ENCODE measurements around the gene GPR132. TPM values are rescaled to one million over a fixed set of nuclear protein-coding genes. Genes with fewer than 3 reads are reported as not detected.

The GPR132 gene
- total and polyA plus RNA-seq, 2 donors (not counting 1 experiment from before 2014, with no cell fraction given): 38.6 to 54.5 TPM

DNA sequence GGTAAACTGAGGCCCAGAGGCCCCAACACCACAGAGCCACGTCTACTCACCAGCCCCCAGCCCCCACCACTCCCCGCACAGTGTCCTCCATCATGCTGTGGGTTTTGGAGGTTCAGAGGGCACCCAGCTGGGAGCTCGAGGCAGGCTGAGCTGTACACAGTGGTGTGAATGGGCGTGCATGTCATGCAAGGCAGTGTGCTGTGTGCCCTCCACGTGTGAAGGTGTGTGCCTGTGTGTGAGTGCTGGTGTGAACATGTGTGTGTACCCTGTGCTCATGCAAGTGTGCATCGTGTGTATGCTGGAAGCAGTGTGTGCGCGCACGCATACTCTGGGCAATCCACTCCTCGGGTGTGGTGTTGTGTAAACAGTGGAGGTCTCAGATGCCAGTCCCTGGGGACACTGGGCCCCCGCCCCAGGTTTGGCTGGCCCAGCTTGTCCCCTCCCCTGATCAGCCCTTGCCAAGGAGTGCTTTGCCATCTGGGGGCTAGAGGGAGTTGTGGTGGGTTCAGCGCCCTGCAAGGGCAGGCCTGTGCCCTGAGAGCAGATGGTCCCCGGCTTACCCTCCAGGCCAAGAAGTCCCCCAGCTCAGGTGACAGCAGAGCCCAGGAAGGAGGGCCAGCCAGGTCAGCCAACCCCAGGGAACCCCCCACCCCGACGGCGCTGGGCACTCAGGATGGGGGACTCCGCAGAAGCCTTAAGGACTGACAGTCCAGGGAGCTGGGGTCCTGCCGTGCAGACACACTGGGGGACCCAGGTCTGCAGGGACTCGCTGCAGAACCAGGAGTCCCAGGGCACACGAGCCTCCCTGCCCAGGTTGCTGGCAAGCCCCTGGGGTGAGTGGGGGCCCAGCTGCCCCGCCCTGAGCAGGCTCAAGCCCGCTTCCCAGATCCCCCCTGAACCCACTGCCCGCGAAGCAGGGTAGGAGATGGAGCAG, 23.8 kb upstream of the GPR132 start:
- no peaks in the 10 kb centered on the region for H3K9me3 Mint-ChIP-seq (ENCODE audit: insufficient read depth)
- ChIA-PET POLR2A (no interaction called here), CTCF (interaction anchor here (0.8 to 8.8 kb wide), 11 partner anchors 8 to 263 kb away, joined by 3 to 192 read pairs (median 5); partner anchors contain the start of gene GPR132)
- peaks cover 14 to 31% of the 10 kb centered on the region in 2 donors for H3K4me1 ChIP-seq (ENCODE audit: control insufficient read depth in 2 of 2, insufficient read depth in 2 of 2, low read length in 2 of 2)
- H3K27ac ChIP-seq (ENCODE audit: low read length in 2 of 2): no peak overlapping the region
- no peak overlapping the region for H3K4me2 ChIP-seq (replicated peaks; ENCODE audit: low read depth, low read length, poor library complexity, severe bottlenecking)
- peaks cover 20% of the 10 kb centered on the region for H3K4me1 Mint-ChIP-seq
- no peak for DNase-seq
- intact Hi-C loops (cut with micrococcal nuclease): no loop called here
- ATAC-seq (ENCODE audit: low read depth): no peak
- H3K27me3 Mint-ChIP-seq: peaks cover 12% of the 10 kb centered on the region
- 91% methylated on average over 23 of the region's 24 CpGs for WGBS (ENCODE audit: insufficient coverage)
- H2AFZ ChIP-seq (ENCODE audit: insufficient read depth, low read depth, low read length, poor library complexity, severe bottlenecking): no peak overlapping the region
- H3K27ac Mint-ChIP-seq: no peak overlapping the region
- H3K4me3 Mint-ChIP-seq: peak overlapping the region; percentile 68
- no peaks in the 10 kb centered on the region for H3K9me3 ChIP-seq (ENCODE audit: control extremely low read depth in 1 of 3, control insufficient read depth in 2 of 3, insufficient read depth in 1 of 3, low read length in 2 of 3)
- H3K36me3 ChIP-seq (replicated peaks in 1 of 2; ENCODE audit: control extremely low read depth in 1 of 2, control insufficient read depth in 1 of 2, extremely low read depth in 1 of 2, insufficient read depth in 2 of 2, low read length in 1 of 2): no peaks in the 10 kb centered on the region
- peaks cover 16% of the 10 kb centered on the region for H4K20me1 ChIP-seq (ENCODE audit: control insufficient read depth, insufficient read depth, low read length, poor library complexity, severe bottlenecking)
- no peak overlapping the region for H3K9ac ChIP-seq (ENCODE audit: low read length)
- H3K79me2 ChIP-seq (ENCODE audit: control insufficient read depth, insufficient read depth, low read length): peaks cover 6% of the 10 kb centered on the region
- H3K27me3 ChIP-seq (replicated peaks in 1 of 4; ENCODE audit: control extremely low read depth in 1 of 4, control insufficient read depth in 3 of 4, insufficient read depth in 4 of 4, low read length in 3 of 4): peaks cover 0 to 30% (median 9%) of the 10 kb centered on the region in 4 experiments
- TF ChIP-seq EZH2 (IDR thresholded peaks at IDR 0.05; ENCODE audit: borderline replicate concordance, insufficient read depth, low read depth, low read length, poor library complexity, severe bottlenecking) (no peak), CTCF (IDR thresholded peaks at IDR 0.05) (no peak)
- H3K4me3 ChIP-seq (ENCODE audit: control extremely low read depth in 1 of 5, extremely low read depth in 1 of 5, insufficient read depth in 1 of 5, low read depth in 2 of 5, low read length in 4 of 5): no peak overlapping the region
